GM12878 (cell line): ENCODE results near the gene ANKRD17. TPM values are rescaled to one million over a fixed set of nuclear protein-coding genes. Genes with fewer than 3 reads are reported as not detected.

Source experiments
- ATAC-seq: fragments of 200-7000 bp; cut with Tn5 transposase; 3 replicates; pipeline ENCODE4 v1.9.1; 2020; ENCODE audit warnings: mild to moderate bottlenecking, moderate library complexity
- BruUV-seq: library from RNA; stranded (reverse); fragments of 400-500 nt; replicated peaks from 2 replicates; lab custom pipeline; 2021; lab: Mats Ljungman, UMichigan
- CTCF ChIA-PET: fragments of 300-600 bp; sonication (Branson Sonifier 250); formaldehyde crosslinking; extraction: SDS; loops from one replicate; lab custom pipeline; 2021; ENCODE audit warnings: inconsistent platforms; lab: Yijun Ruan, JAX
- POLR2A ChIA-PET: fragments of 350-600 bp; formaldehyde crosslinking; extraction: SDS; loops from one replicate; lab custom pipeline; 2021; ENCODE audit warnings: inconsistent platforms; lab: Charles Lee
- RAD21 ChIA-PET: fragments of 300-600 bp; sonication (Branson Sonifier 250); formaldehyde crosslinking; loops from one replicate; lab custom pipeline; 2023; ENCODE audit warnings: antibody characterized with exemption; ENCODE audit not compliant: unreplicated experiment; lab: Charles Lee
- SMC1A ChIA-PET: fragments of 300-600 bp; sonication (Branson Sonifier 250); formaldehyde crosslinking; loops from one replicate; lab custom pipeline; 2023; ENCODE audit not compliant: unreplicated experiment, uncharacterized antibody; lab: Charles Lee
- DNase-seq: peaks from one replicate; pipeline ENCODE4 v3.0.0-alpha.2; 2011; ENCODE audit warnings: low read depth, low spot score
- FAIRE-seq: peaks from 3 replicates; lab custom pipeline; 2011; peaks lifted over from hg19 to GRCh38; lab: Jason Lieb, UNC
- H2AFZ ChIP-seq: 2 replicates; pipeline ENCODE4 v1.6.0; 2011; ENCODE audit warnings: low read depth, low read length, control low read depth; ENCODE audit not compliant: control insufficient read depth
- H3K27ac ChIP-seq: 2 replicates; pipeline ENCODE4 v1.5.1; 2011; ENCODE audit warnings: control low read depth; ENCODE audit not compliant: control insufficient read depth, insufficient read depth
- H3K27me3 ChIP-seq, 2 experiments: replicated peaks in 1 of 2; 2 replicates each; pipeline versions ENCODE4 v1.6.0 to v1.6.1; 2011; ENCODE audit warnings: low read length in 1 of 2; ENCODE audit not compliant: control insufficient read depth in 2 of 2, insufficient read depth in 2 of 2
- H3K36me3 ChIP-seq, 2 experiments: 2 replicates each; pipeline ENCODE4 v1.5.1; 2011; ENCODE audit warnings: low read length in 1 of 2; ENCODE audit not compliant: control insufficient read depth in 2 of 2, insufficient read depth in 2 of 2
- H3K4me1 ChIP-seq: 2 replicates; pipeline ENCODE4 v1.6.1; 2011; ENCODE audit warnings: mild to moderate bottlenecking, low read length, moderate library complexity, mixed read lengths; ENCODE audit not compliant: control insufficient read depth, insufficient read depth
- H3K4me2 ChIP-seq: 2 replicates; pipeline ENCODE4 v1.6.0; 2011; ENCODE audit warnings: control low read depth; ENCODE audit not compliant: control insufficient read depth, insufficient read depth
- H3K4me3 ChIP-seq: fragments of 200-600 bp; sonication (generic); 2 replicates; pipeline ENCODE4 v1.5.1; 2016
- H3K79me2 ChIP-seq: 2 replicates; pipeline ENCODE4 v1.6.0; 2011; ENCODE audit warnings: low read length; ENCODE audit not compliant: control insufficient read depth, insufficient read depth
- H3K9ac ChIP-seq: 2 replicates; pipeline ENCODE4 v1.8.0; 2011; ENCODE audit warnings: low read length, control low read depth, mixed read lengths; ENCODE audit not compliant: control insufficient read depth, insufficient read depth
- H3K9me3 ChIP-seq: replicated peaks from 3 replicates; pipeline ENCODE4 v1.5.1; 2011; ENCODE audit warnings: mild to moderate bottlenecking, low read length; ENCODE audit not compliant: control insufficient read depth, insufficient read depth
- H4K20me1 ChIP-seq: 2 replicates; pipeline ENCODE4 v1.6.0; 2011; ENCODE audit not compliant: control insufficient read depth, insufficient read depth
- ASH2L ChIP-seq: fragments of 300-600, 200-600 bp; sonication (generic); IDR thresholded peaks from 2 replicates; pipeline ENCODE4 v1.6.1; 2017; ENCODE audit warnings: low read depth, mild to moderate bottlenecking, borderline replicate concordance
- BCL3 ChIP-seq: IDR thresholded peaks from 2 replicates; pipeline ENCODE4 v1.6.1; 2011; ENCODE audit warnings: borderline replicate concordance, low read depth, mild to moderate bottlenecking, moderate library complexity, low read length; ENCODE audit not compliant: insufficient read depth, poor library complexity, severe bottlenecking
- ESRRA ChIP-seq: IDR thresholded peaks from 2 replicates; pipeline ENCODE4 v1.6.1; 2012; ENCODE audit warnings: mild to moderate bottlenecking, low read length, improper control_type of control experiment
- EZH2 ChIP-seq: IDR thresholded peaks from 2 replicates; pipeline ENCODE4 v1.6.1; 2012; ENCODE audit warnings: low read depth, mild to moderate bottlenecking, control low read depth, inconsistent platforms, low read length, borderline replicate concordance; ENCODE audit not compliant: control insufficient read depth
- FOS ChIP-seq: IDR thresholded peaks from 3 replicates; pipeline ENCODE4 v1.6.1; 2011; ENCODE audit warnings: borderline replicate concordance; ENCODE audit not compliant: insufficient read length; ENCODE audit errors: extremely low read depth
- HDGF ChIP-seq: fragments of 450-650 bp; IDR thresholded peaks from 2 replicates; pipeline ENCODE4 v1.6.1; 2016; ENCODE audit warnings: antibody characterized with exemption
- KDM1A ChIP-seq: fragments of 200-600 bp; sonication (generic); IDR thresholded peaks from 2 replicates; pipeline ENCODE4 v1.6.1; 2016; ENCODE audit warnings: borderline replicate concordance
- MYC ChIP-seq: IDR thresholded peaks from 2 replicates; pipeline ENCODE4 v1.6.1; 2011; ENCODE audit warnings: mild to moderate bottlenecking, low read length, moderate library complexity, inconsistent platforms; ENCODE audit not compliant: insufficient read depth, insufficient replicate concordance, insufficient read length, severe bottlenecking
- POLR2AphosphoS2 ChIP-seq: IDR thresholded peaks from 2 replicates; pipeline ENCODE4 v1.6.1; 2011; ENCODE audit warnings: low read depth, mild to moderate bottlenecking, low read length, improper control_type of control experiment, moderate library complexity
- SP1 ChIP-seq: IDR thresholded peaks from one replicate; pipeline ENCODE4 v1.6.1; 2011; ENCODE audit warnings: low read depth, low read length
- SUPT20H ChIP-seq: IDR thresholded peaks from 2 replicates; pipeline ENCODE4 v1.6.1; 2011; ENCODE audit warnings: low read depth, mild to moderate bottlenecking, low read length, moderate library complexity, borderline replicate concordance; ENCODE audit not compliant: control insufficient read depth
- ZNF592 ChIP-seq: fragments of 450-650 bp; IDR thresholded peaks from 2 replicates; pipeline ENCODE4 v1.6.1; 2017; ENCODE audit warnings: mild to moderate bottlenecking, moderate library complexity
- ZNF622 ChIP-seq: fragments of 450-650 bp; IDR thresholded peaks from 2 replicates; pipeline ENCODE4 v1.6.1; 2017; ENCODE audit warnings: mild to moderate bottlenecking, inconsistent platforms
- ZSCAN29 ChIP-seq: fragments of 450-650 bp; IDR thresholded peaks from 2 replicates; pipeline ENCODE4 v1.6.1; 2017; ENCODE audit warnings: mild to moderate bottlenecking, moderate library complexity
- WGBS: methylation state at CpG from one replicate; pipeline ENCODE4 v1.1.6; 2016; ENCODE audit warnings: low lambda C conversion rate; ENCODE audit not compliant: insufficient replicate concordance, insufficient coverage; ENCODE audit errors: missing lambda C conversion rate; 5-methylcytosine and 5-hydroxymethylcytosine counted together
- in situ Hi-C: fragments of 300-500 bp; cut with MboI; formaldehyde crosslinking; loops from 9 replicates; pipeline ENCODE4 v1.14.3; 2018; ENCODE audit warnings: mixed read lengths
- intact Hi-C: fragments of 100-400 bp; cut with micrococcal nuclease; formaldehyde crosslinking; loops from one replicate; pipeline ENCODE4 v1.14.2; 2022; ENCODE audit not compliant: unreplicated experiment
- polyA plus RNA-seq, 11 experiments: library from polyadenylated mRNA; depleted of rRNA in 4 of 11; unstranded in 6 of 11; stranded (reverse) in 5 of 11; fragments of >200 nt; fragmentation: Nextera tagmentation in 4 of 11; fragmentation: Illumina TruSeq in 1 of 11; extraction: Ambion mirVana in 4 of 11; extraction: Trizol in 1 of 11; gene quantifications; 1 replicate in 1 of 11; 2 replicates in 10 of 11; pipeline versions ENCODE4 v1.2.1 to v1.2.3, GENCODE V29; 2011 to 2016; ENCODE audit warnings: inconsistent platforms in 2 of 11, missing spikeins in 2 of 11, low read depth in 1 of 11
- total RNA-seq, 4 experiments: library from RNA; depleted of rRNA in 3 of 4; stranded (reverse); fragments of >200 nt in 3 of 4; fragmentation: Illumina TruSeq in 1 of 4; extraction: Trizol in 1 of 4; gene quantifications; 2 replicates each; pipeline versions ENCODE4 v1.2.1 to v1.2.3, GENCODE V29; 2013 to 2021

The ANKRD17 gene
- total and polyA plus RNA-seq, 10 of the 15 experiments (the other 5 are each of a cell fraction or from before 2014, with no cell fraction given) = 11.7 to 46.5 (median 32.6) TPM

DNA sequence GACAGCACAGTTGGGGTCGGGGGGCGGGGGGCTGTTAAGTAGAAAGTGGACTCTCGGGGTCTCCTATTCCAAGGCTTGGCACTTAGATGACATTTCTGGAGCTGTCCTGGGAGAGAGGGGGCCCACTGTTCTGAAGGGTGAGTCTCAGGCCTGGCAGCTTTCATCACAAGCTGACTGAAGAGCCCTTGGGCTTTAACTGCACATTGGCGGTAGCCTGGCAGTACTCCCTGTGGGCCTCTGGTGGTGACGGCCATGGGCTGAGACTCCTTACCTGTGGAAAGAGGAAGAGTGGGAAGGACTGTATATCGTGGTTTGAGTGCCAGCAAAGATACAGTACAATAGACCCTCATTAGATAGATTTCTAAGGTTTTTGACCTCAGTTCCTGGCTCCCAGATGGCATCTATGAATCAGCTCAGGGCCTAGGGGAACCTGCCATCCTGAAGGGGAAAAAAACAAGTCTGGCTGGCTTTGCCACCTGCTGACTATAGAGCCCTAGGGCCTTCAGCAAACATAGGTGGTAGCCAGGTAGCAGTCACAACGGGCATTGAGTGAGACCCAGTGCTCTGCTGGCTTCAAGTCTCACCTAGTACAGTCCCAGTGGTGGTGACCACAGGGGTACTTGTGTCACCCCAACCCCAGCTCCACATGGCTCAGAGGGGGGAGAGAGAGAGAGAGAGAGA lies 87.9 kb downstream of the ANKRD17 start:
- ChIA-PET POLR2A (interaction anchor here (0.9 kb wide), 1 partner anchor 15 kb away, joined by 3 read pairs; no protein-coding TSS in a partner anchor), SMC1A (no interaction called here), CTCF (no interaction called here), RAD21 (no interaction called here)
- H3K4me2 ChIP-seq = no peak overlapping the region
- TF ChIP-seq ZSCAN29 = no peak
- no peak for TF ChIP-seq BCL3
- no peak for TF ChIP-seq SP1
- TF ChIP-seq ZNF592 = no peak
- no peak for TF ChIP-seq KDM1A
- TF ChIP-seq ESRRA = no peak
- TF ChIP-seq EZH2 = no peak
- TF ChIP-seq ASH2L = no peak
- TF ChIP-seq MYC = no peak
- TF ChIP-seq HDGF = no peak
- TF ChIP-seq POLR2AphosphoS2 = no peak
- no peak for TF ChIP-seq ZNF622
- no peak for TF ChIP-seq FOS
- TF ChIP-seq SUPT20H = no peak
- in situ Hi-C loops = no loop called here
- no peak overlapping the region for H3K4me3 ChIP-seq
- BruUV-seq = no TSS peak
- H3K4me1 ChIP-seq = no peaks in the 10 kb centered on the region
- intact Hi-C loops = no loop called here
- peaks cover 23% of the 10 kb centered on the region for H3K9me3 ChIP-seq
- WGBS = 99% methylated on average over 7 of the region's 7 CpGs
- H3K27me3 ChIP-seq = no peaks in the 10 kb centered on the region
- no peak overlapping the region for H2AFZ ChIP-seq
- no peak overlapping the region for H3K9ac ChIP-seq
- DNase-seq = no peak
- no peak for ATAC-seq
- FAIRE-seq = no peak
- H3K27ac ChIP-seq = no peak overlapping the region
- no peaks in the 10 kb centered on the region for H4K20me1 ChIP-seq
- peaks cover 10% of the 10 kb centered on the region for H3K79me2 ChIP-seq
- H3K36me3 ChIP-seq = peaks cover 16 to 53% of the 10 kb centered on the region in 2 experiments
